IPS-18a (cell line): Measurements from ENCODE around the gene SCG3.
"Not testable (repeated sequence)": the region's sequence is repeated elsewhere in the genome, so short reads cannot be mapped to it uniquely, and the experiment has no call there.

Experiments
- H3K27ac ChIP-seq: one replicate; pipeline ENCODE4 v1.5.1; 2013; ENCODE audit warnings: low read length
- H3K27me3 ChIP-seq: one replicate; pipeline ENCODE4 v1.6.1; 2013; ENCODE audit warnings: mild to moderate bottlenecking, low read length; ENCODE audit not compliant: control insufficient read depth, insufficient read depth
- H3K36me3 ChIP-seq: one replicate; pipeline ENCODE4 v1.6.1; 2013; ENCODE audit warnings: low read depth, low read length; ENCODE audit not compliant: control insufficient read depth
- H3K4me1 ChIP-seq: one replicate; pipeline ENCODE4 v1.6.1; 2013; ENCODE audit warnings: low read depth, low read length; ENCODE audit not compliant: control insufficient read depth
- H3K4me3 ChIP-seq: one replicate; pipeline ENCODE4 v1.5.1; 2013; ENCODE audit warnings: low read length
- H3K9ac ChIP-seq: one replicate; pipeline ENCODE4 v1.6.1; 2013; ENCODE audit warnings: mild to moderate bottlenecking, low read length, moderate library complexity
- H3K9me3 ChIP-seq: one replicate; pipeline ENCODE4 v1.6.1; 2013; ENCODE audit warnings: low read depth, low read length; ENCODE audit not compliant: control insufficient read depth

Gene SCG3

DNA sequence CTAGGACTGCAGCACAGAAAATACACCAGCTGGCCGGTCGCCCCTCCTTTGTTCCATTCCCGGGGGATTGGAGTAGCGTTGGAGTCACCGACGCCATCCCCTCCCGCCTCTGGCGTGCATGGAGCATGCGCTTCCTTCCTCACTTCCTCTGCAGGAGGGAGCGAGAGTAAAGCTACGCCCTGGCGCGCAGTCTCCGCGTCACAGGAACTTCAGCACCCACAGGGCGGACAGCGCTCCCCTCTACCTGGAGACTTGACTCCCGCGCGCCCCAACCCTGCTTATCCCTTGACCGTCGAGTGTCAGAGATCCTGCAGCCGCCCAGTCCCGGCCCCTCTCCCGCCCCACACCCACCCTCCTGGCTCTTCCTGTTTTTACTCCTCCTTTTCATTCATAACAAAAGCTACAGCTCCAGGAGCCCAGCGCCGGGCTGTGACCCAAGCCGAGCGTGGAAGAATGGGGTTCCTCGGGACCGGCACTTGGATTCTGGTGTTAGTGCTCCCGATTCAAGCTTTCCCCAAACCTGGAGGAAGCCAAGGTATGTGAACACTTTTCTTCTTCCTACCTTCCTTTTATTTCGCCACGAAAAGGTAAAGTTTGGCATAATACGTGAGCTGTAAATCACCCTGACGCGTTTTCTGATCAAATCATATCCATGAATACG, at the start of gene SCG3:
SCG3 (plus strand) TSS at position 201 of the 661 bp plus-strand sequence; CDS start at position 454, 253 bp downstream.
- no peaks in the 10 kb centered on the region for H3K9me3 ChIP-seq
- H3K27ac ChIP-seq = peak within 1 kb of the TSS; percentile 54
- no peaks in the 10 kb centered on the region for H3K27me3 ChIP-seq
- H3K4me3 ChIP-seq = peak within 1 kb of the TSS; percentile 89
- peaks cover 4% of the 10 kb centered on the region for H3K36me3 ChIP-seq
- peak within 1 kb of the TSS; percentile 86 for H3K9ac ChIP-seq
- H3K4me1 ChIP-seq = peaks cover 6% of the 10 kb centered on the region

DNA sequence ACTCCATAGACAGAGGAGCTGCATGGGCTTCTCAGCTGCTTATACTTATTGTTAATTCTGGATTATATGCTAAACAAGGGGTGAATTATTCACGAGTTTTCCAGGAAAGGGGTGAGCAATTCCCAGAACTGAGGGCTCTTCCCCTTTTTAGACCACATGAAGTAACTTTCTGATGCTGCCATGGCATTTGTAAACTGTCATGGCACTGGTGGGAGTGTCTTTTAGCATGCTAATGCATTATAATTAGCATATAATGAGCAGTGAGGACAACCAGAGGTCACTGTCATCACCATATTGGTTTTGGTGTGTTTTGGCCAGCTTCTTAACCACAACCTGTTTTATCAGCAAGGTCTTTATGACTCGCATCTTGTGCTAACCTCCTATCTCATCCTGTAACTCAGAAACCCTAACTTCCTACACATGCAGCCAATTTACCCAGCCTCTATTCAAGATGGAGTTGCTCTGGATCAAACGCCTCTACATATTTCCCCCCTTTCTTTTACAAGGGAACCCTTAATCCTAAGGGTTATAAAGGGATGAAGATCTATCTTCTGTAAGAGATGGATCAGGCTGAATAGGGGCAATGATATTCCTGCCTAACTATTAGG, 46.6 kb upstream of the SCG3 start:
- H3K27me3 ChIP-seq = peaks cover 11% of the 10 kb centered on the region
- no peak overlapping the region for H3K27ac ChIP-seq
- no peak overlapping the region for H3K9ac ChIP-seq
- H3K4me3 ChIP-seq = no peak overlapping the region
- no peaks in the 10 kb centered on the region for H3K36me3 ChIP-seq
- H3K9me3 ChIP-seq = no peaks in the 10 kb centered on the region
- no peaks in the 10 kb centered on the region for H3K4me1 ChIP-seq

DNA sequence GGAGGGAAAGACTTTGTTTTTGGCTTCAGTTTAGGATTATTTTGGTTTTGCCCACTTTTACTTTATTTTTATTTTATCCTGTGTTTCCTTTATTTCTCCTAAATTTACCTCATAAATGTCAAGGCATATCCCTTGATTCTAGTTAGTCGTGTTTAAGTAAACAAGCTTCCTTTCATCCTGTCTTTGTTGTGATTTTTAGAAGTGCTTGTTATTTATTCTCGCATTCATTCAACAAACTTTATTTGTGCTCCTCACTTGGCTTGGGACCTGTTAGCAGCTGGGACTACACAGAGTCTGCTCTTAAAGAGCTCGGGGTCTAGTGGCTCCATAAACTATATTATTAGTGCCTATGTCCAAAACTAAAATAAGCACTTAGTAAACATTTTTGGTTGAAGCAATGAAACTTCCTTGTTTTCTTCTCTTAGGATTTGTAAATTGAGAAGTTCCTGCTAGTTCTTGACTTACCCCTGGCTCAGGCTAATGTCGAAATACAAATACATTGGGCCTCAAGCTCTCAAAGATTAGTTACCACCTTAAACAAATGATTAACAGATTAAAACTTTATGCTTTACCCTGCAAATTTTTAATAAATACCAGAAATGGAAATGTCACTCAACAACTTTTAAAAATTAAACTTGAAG, 39.7 kb upstream of the SCG3 start:
- no peaks in the 10 kb centered on the region for H3K36me3 ChIP-seq
- H3K27ac ChIP-seq = no peak overlapping the region
- no peak overlapping the region for H3K9ac ChIP-seq
- no peaks in the 10 kb centered on the region for H3K27me3 ChIP-seq
- H3K4me3 ChIP-seq = no peak overlapping the region
- H3K4me1 ChIP-seq = no peaks in the 10 kb centered on the region
- no peaks in the 10 kb centered on the region for H3K9me3 ChIP-seq

DNA sequence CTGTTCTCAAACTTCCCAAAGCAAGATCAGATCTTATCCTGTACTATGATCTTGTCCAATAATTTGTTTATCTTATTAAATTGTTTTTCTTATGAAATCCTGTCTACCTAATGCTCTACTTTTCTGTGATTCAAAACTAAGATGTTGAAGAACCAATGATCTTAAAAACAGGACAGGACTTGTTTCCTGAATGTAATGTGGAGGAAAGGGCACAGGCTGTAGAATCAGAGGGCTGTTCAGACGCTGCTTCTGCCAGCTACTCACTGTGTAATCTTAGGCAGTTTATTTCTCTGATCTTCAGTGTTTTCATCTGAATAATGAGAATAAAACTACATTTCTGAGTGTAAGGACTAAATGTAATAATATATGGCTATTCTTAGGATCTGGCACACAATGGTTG, 38.6 kb upstream of the SCG3 start:
- H3K27me3 ChIP-seq = no peaks in the 10 kb centered on the region
- no peaks in the 10 kb centered on the region for H3K4me1 ChIP-seq
- H3K4me3 ChIP-seq = no peak overlapping the region
- H3K9me3 ChIP-seq = no peaks in the 10 kb centered on the region
- no peak overlapping the region for H3K27ac ChIP-seq
- H3K36me3 ChIP-seq = no peaks in the 10 kb centered on the region
- H3K9ac ChIP-seq = no peak overlapping the region

DNA sequence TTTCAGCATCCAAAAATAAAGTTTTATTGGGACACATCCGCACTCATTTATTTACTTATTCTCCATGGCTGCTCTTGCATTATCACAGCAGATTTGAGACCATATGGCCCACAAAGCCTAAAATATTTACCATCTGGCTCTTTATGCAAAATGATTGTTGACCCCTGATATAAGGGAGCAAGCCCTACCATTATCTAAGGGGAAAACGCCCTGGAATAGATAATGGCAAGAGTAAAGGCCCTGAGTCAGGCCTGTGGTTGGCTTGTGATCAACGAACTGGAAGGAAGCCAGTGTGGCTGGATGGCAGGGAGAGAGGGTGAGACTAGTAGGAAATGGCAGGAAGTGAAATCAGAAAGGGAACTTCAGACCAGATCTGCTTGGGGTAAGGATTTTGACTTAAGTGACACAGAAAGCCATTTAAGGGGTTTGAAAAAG, 34.2 kb upstream of the SCG3 start:
- H3K4me3 ChIP-seq = no peak overlapping the region
- no peak overlapping the region for H3K27ac ChIP-seq
- no peak overlapping the region for H3K9ac ChIP-seq
- H3K9me3 ChIP-seq = no peaks in the 10 kb centered on the region
- no peaks in the 10 kb centered on the region for H3K36me3 ChIP-seq
- H3K4me1 ChIP-seq = no peaks in the 10 kb centered on the region
- no peaks in the 10 kb centered on the region for H3K27me3 ChIP-seq

DNA sequence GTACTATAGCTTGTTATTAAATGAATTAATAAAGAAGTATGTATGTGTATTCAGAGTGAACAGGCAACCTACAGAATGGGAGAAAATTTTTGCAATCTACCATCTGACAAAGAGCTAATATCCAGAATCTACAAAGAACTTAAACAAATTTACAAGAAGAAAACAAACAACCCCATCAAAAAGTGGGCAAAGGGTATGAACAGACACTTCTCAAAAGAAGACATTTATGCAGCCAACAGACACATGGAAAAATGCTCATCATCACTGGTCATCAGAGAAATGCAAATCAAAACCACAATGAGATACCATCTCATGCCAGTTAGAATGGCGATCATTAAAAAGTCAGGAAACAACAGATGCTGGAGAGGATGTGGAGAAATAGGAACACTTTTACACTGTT, 33.2 kb upstream of the SCG3 start:
- H3K4me1 ChIP-seq, H3K9me3 ChIP-seq, H3K27me3 ChIP-seq, H3K9ac ChIP-seq, H3K4me3 ChIP-seq, H3K27ac ChIP-seq, H3K36me3 ChIP-seq: not testable (repeated sequence)

DNA sequence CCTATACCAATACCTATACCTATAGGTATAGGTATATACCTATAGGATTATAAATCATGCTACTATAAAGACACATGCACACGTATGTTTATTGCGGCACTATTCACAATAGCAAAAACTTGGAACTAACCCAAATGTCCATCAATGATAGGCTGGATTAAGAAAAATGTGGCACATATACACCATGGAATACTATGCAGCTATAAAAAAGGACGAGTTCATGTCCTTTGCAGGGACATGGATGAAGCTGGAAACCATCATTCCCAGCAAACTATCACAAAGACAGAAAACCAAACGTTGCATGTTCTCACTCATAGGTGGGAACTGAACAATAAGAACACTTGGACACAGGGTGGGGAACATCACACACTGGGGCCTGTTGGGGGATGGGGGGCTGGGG, 32.7 kb upstream of the SCG3 start:
- not testable (repeated sequence) for H3K9me3 ChIP-seq, H3K9ac ChIP-seq, H3K4me3 ChIP-seq, H3K36me3 ChIP-seq, H3K27me3 ChIP-seq, H3K4me1 ChIP-seq, H3K27ac ChIP-seq

DNA sequence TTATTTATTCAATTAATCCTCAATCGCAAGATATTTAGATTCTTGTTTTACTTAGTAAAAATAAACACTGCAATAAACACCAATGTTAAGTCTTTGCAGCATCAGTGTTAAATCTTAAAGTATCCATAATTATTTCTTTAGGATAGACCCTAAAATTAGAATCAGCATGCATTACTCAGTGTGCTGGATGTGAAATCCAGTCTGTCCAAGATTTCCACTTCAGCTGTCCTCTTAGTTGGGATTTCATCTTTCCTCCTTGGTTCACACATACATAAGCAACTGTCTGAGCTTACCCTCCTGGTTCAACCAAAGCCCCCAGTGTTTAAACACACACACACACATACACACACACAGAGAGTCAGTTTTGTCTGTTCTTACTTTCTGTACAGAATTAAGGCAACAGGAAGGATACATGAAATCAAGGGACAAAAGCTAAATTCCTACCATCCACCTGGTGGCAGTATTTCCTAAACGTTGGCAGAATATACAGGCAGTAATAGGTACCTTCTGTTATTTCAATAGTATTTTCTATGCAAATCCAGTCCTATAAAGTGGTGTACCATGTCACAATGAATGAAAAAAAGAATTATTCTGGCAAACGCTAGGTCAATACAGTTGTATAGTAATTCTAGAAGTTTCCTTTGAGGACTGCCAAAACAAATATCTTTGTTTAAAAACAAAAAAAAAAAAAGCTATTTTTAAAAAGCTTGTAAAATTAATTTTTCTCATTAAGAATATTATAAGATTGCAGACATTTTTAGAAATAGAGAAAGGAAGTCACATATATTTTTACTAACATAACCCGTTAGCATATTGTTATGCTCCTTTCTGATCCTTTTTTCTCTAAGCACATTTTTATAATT, 31.4 kb upstream of the SCG3 start:
- Histone ChIP-seq H3K4me1 (peaks cover 4% of the 10 kb centered on the region), H3K27ac (no peak overlapping the region), H3K9ac (no peak overlapping the region), H3K27me3 (no peaks in the 10 kb centered on the region), H3K4me3 (no peak overlapping the region), H3K36me3 (no peaks in the 10 kb centered on the region), H3K9me3 (no peaks in the 10 kb centered on the region)

DNA sequence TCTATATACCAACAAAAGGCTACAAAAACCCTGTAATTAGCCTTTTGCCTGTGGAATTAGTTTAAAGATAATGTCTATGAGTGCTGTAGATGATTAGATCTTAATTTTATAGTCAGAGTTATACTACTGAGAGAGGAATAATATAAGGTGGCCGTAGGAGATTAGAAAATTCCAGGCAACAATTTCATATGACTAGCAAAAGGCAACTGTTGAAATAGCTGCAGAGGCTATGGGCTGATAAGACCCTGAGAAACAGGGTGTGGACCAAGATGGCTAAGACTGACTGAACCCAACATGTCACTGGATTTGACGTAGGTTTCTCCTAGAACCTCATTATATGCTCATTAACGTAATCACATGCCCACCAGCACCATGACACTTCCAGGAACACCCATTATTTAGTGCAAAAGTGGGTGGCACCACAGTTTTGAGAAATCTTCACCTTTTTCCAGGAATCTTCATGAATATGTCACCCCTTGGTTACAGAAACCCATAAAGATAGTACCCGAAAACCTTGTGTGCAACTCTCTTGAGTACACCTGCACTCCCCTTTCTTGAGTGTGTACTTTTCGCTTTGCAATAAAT, 29.1 kb upstream of the SCG3 start:
- Histone ChIP-seq H3K9me3 (no peaks in the 10 kb centered on the region), H3K9ac (no peak overlapping the region), H3K4me3 (no peak overlapping the region), H3K27me3 (no peaks in the 10 kb centered on the region), H3K36me3 (no peaks in the 10 kb centered on the region), H3K27ac (no peak overlapping the region), H3K4me1 (peaks cover 4% of the 10 kb centered on the region)

DNA sequence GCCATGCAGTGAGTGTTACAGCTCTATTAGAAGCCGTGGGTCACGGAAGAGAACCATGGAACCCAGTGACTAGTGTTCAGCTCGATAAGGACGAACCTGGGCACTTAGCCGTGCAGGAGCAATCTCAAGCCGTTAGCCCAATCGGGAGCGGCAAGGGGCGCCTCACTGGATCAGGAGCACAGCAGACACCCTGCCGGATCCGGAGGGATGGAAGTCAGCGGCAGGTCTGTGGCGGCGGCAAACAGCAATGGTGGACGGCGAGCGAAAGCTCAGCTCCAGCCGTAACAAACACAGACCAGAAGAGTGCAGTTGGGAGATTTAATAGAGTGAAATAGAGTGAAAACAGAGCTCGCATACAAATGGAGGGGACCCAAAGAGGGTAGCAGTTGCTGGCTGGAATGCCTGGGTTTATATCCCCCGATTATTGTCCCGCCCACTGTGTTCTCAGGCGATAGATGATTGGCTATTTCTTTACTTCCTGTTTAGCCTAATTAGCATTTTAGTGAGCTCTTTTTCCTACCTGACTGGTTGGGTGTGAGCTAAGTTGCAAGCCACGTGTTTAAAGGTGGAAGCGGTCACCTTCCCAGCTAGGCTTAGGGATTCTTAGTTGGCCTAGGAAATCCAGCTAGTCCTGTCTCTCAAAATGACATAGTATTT, 25.8 kb upstream of the SCG3 start:
- not testable (repeated sequence) for H3K4me1 ChIP-seq, H3K27ac ChIP-seq, H3K36me3 ChIP-seq, H3K27me3 ChIP-seq, H3K9ac ChIP-seq, H3K9me3 ChIP-seq, H3K4me3 ChIP-seq

DNA sequence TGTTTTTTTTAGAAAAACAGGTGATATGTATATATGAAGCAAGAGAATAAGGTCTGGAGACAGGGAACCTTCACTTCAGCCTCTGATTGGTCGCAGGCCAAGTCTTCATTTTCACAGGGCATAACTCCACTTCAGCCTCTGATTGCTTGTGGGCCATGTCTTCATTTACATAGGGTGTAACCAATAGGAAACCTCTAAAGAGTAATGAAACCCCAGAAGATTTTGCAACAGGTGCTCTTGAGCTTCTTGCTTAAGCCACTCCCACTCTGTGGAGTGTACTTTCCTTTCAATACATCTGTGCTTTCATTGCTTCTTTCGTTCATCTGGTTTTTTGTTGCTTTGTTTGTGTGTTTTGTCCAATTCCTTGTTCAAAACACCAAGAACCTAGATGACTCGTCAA, 22.6 kb upstream of the SCG3 start:
- H3K4me1 ChIP-seq = peaks cover 4% of the 10 kb centered on the region
- no peaks in the 10 kb centered on the region for H3K27me3 ChIP-seq
- H3K9me3 ChIP-seq = no peaks in the 10 kb centered on the region
- no peaks in the 10 kb centered on the region for H3K36me3 ChIP-seq
- no peak overlapping the region for H3K9ac ChIP-seq
- no peak overlapping the region for H3K27ac ChIP-seq
- H3K4me3 ChIP-seq = no peak overlapping the region
